OCI-LY7 (cell line): ENCODE results near the gene ELMOD3.
"Not testable (repeated sequence)": the region's sequence is repeated elsewhere in the genome, so short reads cannot be mapped to it uniquely, and the experiment has no call there.

Source experiments
- CTCF ChIP-seq: fragments of 200-600 bp; sonication (generic); conservative IDR thresholded peaks from 2 replicates; pipeline ENCODE4 v1.5.1; 2014; ENCODE audit warnings: mild to moderate bottlenecking, antibody characterized with exemption, low read length, moderate library complexity, mixed read lengths
- EZH2phosphoT487 ChIP-seq: fragments of 200-600 bp; sonication (generic); IDR thresholded peaks from 2 replicates; pipeline ENCODE4 v1.6.1; 2018; ENCODE audit warnings: low read depth, borderline replicate concordance, mild to moderate bottlenecking, mixed run types, antibody characterized with exemption, low read length, moderate library complexity, mixed read lengths

GRCh38 chr2:85439569-85439968 lies 85.0 kb downstream of the ELMOD3 start:
- not testable (repeated sequence) for TF ChIP-seq CTCF, EZH2phosphoT487
